IPS DF 4.7 (cell line): Measurements from ENCODE around the gene FAM227B.
"Not testable (repeated sequence)": the region's sequence is repeated elsewhere in the genome, so short reads cannot be mapped to it uniquely, and the experiment has no call there.

ENCODE experiments used
- DNase-seq: peaks from one replicate; pipeline ENCODE4 v3.0.0-alpha.2; 2013; ENCODE audit warnings: low spot score; ENCODE audit errors: extremely low read depth

Gene FAM227B

DNA sequence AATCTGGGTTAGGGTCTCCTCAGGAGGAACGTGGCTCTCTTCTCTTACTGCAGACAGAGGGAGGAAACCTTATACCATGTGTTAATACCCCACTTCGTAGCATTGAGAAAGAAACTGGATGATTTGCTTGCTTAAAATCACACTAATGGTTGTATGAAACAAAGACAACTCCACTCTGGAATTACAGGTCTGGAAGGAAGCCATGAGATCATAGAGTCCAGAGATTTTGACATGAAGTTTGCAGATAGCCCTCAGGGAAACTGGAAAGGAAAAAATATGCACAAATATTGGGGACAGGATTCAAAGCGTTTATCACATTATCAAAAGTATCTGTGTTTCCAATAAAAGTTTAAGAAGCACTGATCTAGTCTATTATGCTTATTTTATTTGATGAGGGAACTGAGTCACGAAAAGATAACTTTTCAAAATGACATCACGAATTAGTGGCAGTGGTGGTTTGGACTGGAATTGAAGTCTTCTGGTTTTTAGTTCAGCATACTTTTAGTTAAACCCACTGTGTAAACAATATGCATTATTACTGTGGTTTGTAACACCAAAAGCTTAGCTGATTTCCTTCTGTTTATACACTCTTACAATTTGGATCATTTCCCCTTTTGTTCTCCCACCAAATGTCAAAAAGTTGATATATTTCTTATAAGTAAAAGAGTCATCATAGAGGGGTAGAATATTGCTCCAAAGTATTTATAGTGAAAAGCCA is 180.8 kb downstream of the FAM227B start:
- no peak for DNase-seq

DNA sequence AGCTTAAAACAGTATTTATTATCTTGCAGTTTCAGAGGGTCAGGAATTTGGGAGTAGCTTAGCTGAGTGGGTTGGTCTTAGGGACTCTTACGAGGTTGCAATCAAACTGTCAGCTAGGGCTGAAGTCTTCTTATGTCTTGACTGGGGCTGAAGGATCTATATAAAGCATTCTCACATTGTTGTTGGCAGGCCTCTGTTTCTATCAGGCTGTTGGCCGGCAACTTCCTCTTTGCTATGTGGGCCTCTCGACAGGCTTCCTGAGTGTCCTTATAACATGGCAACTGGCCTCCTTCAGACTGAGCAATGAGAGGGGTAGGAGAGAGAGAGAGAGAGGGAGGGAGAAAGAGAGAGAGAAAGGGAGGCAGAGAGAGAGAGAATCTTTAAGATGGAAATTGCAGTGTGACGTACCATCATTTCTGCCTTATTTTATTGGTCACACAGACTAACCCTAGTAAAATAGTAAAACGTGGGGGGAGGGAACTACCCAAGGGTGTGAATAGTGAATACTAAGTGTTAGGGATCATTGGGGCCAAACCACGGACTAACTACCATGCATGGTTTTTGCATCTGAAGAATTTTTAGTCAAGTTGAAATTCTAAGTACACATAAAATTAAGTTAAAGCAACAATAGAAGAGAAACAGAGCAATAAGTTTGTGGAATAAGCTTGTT is 181.5 kb downstream of the FAM227B start:
- DNase-seq = no peak

DNA sequence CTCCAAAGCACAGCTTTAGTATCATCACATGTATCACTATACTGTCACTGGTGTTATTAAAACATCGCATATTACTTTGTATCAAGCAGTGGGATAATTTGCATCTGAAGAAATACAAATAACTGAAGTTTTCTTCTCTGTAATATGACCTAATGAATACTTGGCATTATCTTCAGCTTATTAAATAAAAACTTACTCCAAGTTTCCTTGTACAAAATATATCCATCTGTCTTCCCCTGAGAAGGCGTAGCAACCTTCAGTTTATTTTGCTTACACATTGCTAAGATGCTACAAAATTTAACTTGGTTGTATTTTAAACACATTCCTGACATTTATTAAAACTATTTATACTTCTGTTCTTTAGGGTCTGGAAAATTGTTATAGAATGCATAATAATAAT is 183.9 kb downstream of the FAM227B start:
- no peak for DNase-seq

DNA sequence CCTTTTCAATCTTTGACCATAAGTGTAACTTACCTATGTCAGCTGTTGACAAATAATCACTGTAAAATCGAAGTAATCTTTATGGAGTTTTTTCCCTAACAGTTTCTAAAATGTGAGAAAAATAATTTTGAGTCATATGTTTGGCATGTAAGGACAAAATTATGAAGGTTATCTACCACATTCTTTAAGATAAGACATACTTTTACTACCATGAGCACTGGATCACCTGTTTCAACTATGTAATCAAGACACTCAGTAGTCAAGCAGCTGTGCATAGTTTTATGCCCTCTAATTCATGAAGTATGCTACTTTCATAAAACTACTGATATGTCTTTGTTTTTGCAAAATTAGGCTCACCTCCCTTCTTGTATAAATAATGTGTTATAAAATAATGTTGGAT is 185.4 kb downstream of the FAM227B start:
- DNase-seq = no peak

DNA sequence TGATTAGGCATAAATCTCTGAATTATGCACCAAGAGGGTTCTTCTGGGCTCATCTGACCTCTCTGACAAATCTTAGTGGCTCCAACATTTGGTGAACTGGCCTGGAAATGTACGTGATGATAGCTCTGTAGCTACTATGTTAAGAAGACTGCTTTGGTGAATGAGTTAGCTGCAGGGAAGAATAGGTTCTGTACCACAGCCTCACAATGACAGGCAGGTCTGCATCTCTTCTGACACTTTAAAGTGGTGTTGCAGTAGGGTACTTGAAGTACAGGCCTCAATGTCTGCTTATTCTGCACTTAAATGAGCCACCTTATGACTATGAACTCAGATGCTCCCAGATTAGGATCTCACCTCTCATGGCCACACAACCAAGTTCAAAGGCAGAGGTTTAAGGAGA is 190.6 kb downstream of the FAM227B start:
- DNase-seq = no peak

DNA sequence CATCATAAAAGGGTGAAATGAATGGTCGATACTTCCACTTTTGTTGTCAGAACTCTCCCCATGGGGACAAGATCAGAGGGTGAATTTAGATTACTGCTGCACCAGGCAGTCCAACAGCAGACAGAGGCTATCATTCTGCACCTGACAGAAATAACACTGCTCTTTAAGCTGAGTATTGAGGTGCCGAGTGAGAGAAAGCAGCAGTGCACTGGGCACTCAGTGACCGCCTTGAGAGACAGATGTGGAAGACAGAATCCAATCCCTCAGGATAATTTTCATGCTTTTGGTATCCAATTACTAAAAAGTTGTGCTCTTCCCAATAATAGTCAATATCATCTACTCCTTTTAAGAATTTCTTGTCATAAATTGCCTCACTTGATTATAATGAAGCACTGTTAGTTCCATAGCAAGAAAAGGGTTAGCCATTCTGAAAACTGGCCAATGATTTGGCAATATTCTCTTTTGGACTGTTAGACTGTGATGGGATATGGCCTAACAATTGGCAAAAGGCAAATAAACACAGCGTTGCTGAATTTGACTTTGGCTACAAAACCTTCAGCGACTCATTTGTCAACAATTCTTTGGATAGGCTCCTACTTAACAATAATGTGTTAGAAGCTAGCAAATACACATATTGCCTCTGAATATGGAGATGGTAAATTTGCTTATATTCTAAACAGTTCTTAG is 192.1 kb downstream of the FAM227B start:
- no peak for DNase-seq

DNA sequence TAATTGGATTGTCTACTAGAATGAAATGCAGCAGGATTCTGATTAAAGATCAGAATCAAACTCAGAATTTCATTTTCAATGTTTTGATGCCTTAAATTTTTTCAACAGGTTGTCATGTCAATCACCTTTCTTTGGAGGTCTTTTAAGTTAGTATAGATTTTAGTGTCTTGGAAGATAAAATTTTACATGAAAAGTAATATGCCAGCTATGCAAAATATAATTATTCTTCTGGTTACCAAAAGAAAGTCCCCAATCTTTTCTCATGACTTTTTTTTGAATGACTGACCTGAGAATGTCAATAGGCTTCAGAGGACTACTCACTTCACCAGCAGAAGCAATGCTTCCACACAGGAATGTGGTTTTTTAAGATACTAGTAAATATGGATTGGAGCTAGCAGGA is 193.2 kb downstream of the FAM227B start:
- no peak for DNase-seq

DNA sequence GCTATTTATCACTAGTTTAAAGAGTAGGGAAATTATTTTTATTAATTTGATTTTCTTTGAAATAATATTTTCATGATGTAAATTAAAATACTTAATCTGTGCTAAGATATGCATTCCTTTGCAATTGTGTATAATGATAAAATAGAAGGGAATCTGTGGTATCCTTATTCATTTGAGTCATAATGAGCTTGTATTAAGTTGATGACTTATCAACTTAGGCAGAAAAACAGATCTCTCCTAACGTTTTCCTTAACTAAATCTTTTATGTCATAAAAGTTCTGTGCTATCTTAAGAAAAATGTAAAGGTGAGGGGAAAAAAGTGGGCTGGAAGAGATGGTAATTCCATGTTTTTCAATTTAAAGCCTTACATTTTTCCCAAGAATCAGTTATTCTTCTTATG is 195.7 kb downstream of the FAM227B start:
- DNase-seq = no peak

DNA sequence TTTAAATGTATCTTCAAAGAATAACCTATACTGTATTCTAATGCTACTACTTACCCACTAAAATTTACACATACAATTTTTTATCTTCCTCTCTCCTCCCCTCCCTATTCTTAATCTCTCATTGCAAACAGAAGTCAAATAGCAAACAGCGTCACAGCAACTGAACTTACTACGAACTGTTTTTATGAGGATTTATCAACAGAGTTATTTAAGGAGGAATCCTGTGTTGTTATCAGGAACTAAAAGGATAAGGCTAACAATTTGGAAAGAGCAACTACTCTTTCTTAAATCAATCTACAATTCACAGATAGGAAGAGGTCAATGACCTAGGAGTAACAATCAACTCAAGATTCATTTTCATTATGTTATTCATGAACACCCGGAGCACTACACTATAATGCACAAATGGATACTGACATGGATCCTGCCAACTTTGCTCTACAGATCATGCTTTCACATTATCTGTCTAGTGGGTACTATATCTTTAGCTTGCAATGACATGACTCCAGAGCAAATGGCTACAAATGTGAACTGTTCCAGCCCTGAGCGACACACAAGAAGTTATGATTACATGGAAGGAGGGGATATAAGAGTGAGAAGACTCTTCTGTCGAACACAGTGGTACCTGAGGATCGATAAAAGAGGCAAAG is 196.6 kb downstream of the FAM227B start:
- no peak for DNase-seq

DNA sequence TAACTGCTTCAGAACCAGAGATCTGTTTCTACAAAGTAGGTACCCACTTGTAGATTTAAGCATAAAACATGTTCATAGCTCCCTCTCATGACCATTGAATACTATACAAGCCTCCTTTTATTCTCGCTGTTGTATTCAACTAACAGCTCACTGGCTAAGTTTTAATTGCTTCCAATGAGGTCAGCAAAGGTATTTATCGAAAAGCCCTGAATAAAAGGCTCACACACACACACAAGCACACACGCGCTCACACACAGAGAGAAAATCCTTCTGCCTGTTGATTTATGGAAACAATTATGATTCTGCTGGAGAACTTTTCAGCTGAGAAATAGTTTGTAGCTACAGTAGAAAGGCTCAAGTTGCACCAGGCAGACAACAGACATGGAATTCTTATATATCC is 197.6 kb downstream of the FAM227B start, which contains the start of gene FGF7:
Gene FGF7 (plus strand): TSS at position 222 of the 400 bp plus-strand sequence. CDS start 1,056 bp downstream, outside the sequence.
- DNase-seq = no peak

DNA sequence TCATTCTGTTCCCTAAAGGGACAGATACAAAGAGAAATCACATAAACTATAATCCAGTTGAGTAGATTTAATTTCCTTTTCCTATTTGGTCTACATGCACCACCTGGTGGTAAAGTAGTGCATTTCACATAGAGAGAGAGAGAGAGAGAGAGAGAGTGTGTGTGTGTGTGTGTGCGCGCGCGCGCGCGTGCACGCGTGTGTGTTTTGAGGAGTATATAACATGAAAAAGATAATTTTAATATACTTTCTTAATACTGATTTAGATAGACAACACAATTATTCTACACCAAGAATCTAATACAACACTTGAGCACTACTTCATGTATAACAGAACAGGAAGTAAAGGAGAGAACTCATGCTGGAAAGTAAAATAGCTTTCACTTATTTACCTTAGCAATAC is 198.6 kb downstream of the FAM227B start:
- peak; percentile 16 for DNase-seq

DNA sequence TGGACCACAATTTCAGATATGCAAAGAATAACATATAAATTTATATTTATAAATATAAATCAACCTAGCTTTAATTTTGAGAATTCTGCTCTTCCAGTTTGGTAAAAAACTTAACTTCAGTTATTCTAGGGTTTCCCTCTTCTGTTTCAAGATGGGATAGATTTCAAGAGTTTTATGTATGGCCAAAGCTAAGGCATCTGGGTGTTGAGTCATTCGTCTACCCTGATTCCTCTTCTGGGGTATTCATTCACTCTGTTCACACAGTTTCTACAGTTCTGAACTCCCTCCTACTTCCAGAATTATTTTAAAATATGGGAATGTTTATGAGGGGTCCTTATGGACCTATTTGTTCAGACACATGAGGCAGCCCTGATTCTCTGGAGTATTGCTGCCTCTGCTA is 201.8 kb downstream of the FAM227B start:
- DNase-seq = no peak

DNA sequence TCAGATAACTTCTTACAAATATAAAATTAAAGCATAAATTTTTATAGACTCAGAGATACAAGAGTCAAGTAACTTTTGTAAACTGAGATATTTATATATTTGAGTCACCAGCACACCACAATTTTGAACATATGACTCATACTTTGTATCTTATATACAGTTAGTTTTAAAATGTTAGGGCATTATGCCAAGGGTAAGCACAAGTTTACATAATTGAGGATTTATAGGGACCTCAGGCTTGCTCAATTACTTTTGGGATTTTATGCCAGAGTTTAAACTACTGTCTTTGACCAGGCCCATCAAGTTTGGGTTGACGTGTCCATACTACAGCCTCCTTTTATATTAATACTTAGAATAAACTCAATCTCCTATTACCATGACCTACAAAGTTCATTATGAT is 205.0 kb downstream of the FAM227B start:
- no peak for DNase-seq

DNA sequence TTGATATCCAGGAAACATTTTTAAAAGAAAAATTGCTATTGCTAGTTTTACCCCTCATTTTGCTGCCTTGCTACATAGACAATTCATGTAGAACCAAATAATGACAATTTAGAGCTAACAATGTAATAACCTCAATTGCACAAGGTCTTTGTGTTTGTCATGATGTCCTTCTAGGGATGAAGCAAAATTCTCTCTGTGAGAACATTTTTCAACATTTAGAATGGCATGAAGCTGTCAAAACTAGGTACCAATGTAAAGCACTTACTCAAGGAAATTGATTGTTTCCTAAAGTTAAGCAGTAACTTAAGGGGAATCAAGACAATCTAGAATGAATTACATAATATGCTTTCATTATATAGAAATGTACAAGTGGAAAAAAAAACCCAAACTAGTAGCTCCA is 205.5 kb downstream of the FAM227B start:
- no peak for DNase-seq

DNA sequence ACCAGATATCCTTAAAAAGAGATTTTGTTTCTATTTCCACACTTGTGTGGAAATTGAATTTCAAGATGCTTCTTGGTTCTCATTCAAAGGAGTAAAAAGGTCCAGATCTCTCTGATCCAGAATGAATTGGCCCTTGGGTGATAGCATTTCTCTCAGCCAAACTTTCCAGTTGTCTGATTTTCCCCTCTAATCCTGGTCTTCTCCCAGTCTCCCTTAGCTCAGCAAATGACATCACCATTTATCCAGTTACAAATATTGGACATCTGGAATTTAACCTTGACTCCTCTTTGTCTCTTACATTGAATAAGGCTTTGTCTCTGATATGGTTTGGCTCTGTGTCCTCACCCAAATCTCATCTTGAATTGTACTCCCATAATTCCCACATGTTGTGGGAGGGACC is 207.8 kb downstream of the FAM227B start:
- DNase-seq = no peak

DNA sequence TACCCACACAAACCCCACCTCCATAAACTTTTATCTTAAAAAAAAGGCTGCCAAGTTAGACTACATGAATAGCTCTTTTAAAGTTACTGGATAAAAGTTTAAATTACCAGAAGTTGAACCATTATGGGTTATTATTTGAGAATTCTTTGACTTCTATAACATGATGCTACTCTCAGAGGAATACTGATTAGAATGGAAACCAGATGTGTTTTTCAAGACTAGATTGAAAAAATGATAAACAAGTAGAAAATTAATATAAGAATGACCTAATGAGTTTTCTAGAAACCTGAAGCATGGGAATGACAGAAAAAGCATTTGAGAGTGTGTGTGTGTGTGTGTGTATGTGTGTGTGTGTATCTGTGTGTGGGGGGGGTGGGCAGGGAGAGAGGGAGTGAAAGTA is 210.0 kb downstream of the FAM227B start:
- DNase-seq = no peak

DNA sequence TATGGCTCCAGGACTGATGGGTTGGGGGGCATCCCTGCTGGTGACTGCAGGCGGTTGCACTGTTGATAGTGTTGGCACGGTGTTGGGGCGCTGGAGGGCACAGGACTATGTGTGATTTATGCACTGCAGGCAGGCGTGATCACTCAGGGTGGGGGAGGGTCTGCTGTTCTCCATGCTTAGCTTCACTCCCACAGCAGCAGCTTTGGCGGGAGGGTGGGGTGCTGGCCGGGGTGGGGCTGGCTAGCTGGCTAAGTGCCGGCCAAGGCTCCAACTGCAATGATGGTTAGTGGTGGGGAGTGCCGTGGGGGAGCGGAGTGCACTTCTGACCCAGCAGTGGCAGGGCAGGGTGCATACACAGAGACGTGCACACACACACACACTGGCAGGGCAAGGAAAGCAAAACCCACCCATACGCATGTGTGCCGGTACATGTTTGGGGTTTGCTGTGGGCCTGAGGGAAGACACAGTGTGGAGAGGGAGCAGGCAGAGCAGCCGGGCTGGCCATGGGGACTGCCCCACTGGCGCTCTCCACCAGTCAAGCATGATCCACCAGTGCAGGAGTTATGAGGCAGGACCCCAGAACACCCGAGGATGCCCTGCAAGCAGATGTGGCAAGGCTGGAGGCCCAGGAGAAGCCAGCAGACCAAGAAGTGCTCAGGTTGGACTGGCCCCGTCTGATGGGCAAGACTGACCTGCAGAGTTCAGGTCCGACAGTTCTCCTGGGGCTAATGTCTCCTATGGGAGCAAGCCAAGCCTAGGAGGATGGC is 214.1 kb downstream of the FAM227B start:
- no peak for DNase-seq

DNA sequence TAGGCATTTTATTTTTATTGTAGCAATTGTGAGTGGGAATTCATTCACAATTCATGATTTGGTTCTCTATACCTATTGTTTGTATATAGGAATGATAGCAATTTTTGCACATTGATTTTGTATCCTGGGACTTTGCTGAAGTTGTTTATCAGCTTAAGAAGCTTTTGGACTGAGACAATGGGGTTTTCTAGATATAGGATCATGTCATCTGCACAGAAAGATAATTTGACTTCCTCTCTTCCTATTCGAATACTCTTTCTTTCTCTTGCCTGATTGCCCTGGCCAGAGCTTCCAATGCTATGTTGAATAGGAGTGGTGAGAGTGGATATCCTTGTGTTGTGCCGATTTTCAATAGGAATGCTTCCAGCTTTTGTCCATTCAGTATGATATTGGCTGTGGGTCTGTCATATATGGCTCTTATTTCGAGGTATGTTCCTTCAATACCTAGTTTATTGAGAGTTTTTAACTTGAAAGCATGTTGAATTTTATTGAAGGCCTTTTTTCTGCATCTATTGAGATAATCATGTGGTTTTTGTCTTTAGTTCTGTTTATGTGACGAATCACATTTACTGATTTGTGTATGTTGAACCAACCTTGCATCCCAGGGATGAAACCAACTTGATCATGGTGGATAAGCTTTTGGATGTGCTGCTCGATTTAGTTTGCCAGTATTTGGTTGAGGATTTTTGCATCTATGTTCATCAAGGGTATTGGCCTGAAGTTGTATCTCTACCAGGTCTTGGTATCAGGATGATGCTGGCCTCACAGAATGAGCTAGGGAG is 217.9 kb downstream of the FAM227B start:
- DNase-seq = not testable (repeated sequence)

DNA sequence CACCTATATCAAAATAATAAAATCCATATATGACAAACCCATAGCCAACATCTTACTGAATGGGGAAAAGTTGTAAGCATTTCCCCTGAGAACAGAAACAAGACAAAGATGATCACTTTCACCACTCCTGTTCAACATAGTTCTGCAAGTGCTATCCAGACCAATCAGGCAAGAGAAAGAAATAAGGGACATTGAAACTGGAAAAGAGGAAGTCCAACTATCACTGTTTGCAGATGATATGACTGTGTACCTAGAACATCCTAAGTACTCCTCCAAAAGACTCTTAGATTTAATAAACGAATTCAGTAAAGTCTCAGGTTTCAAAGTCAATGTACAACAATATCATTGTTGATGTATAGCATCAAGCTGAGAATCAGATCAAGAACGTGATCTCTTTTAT is 233.1 kb downstream of the FAM227B start:
- DNase-seq = no peak

DNA sequence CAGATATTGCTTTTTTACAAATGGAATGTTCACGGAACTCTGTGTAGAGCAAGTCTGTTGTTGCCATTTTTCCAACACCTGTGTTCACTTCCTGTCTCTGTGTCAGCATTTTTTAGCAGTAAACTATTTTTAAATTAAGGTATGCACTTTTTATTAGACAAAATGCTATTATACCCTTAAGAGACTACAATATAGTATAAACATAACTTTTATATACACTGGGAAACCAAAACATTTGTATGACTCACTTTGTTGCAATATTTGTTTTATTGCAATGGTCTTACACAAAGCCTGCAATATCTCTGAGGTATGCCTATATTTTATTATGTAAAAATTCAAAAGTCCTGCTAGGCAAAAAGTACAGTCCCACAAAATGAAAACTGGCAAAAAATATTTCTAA is 237.4 kb downstream of the FAM227B start:
- no peak for DNase-seq

DNA sequence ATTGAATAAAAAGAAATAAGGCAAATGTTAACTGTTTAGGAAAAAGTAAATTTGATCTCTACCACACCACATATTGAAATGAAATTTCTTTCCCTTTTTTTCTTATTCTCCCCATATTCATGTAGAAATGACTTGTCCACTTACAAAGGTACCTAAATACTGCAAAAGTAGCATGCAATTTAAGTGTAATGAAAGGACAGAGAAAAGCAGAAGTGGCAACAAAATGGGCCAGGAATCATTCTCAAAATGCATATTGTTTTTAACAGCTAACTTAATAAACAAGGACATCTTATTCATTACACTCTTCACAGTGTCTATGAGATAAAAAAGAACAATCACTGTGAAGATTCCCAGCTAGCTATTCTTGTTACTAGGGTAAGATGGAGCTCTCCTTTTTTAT is 238.2 kb downstream of the FAM227B start:
- no peak for DNase-seq
